Kidney capillary endothelial cell (primary cell): ENCODE results near the gene SLAMF8.

Source experiments
- DNase-seq: peaks from one replicate; pipeline ENCODE4 v3.0.0-alpha.2; 2018; ENCODE audit warnings: low spot score

SLAMF8 gene

GRCh38 chr1:159849626-159850366 lies 23.1 kb downstream of the SLAMF8 start:
- DNase-seq = peak; percentile 41

DNA sequence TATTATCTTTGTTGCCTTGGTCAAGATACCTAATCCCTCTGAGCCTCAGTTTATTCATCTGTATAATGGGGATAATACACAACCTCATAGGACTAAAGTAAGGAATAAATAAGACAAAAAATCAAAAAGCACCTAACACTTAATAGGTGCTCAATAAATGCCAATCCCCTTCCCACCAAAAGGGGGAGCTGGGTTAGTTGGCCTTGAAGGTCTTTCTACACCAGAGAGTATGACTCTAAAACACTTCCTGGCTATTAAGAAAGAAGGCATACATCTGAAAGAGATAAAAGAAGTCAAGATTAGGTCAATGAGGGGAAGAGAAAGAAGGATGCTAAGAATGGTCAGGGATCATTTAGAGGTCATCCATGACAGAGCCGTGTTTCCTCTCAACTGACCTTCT lies 24.7 kb downstream of the SLAMF8 start:
- no peak for DNase-seq

DNA sequence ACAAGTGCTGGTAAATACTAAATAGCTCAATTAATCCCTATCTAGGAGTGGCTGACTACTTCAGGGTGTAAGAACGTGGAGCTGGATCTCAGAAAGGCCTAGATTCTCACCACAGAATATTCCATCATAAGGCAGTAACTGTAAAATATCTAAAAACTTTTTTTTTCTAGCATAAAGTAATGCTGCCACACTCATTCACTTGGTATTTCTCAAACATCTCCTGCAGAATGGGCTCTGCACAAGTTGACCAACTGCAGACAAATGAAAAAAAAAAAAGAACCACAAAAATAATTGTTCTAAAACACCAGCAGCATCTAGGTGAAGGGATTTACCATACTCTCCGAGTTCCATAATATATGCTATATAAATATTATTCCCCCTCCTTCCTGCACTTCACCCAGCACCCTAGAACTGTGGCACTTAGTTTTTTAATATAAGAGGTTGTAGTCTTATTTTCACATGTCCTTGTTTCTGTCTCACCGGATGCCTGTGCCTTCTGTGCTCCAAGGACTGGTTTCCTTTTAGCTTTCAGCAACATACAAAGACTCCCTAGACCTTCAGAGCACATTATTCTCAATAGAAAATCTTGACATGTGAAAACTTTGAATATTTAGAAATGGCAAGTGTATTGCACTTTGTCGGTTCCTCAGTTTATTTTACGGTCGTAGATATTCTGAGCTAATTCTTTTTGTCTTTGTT lies 26.9 kb downstream of the SLAMF8 start:
- DNase-seq = peak; percentile 41

GRCh38 chr1:159854116-159854692 lies 27.5 kb downstream of the SLAMF8 start:
- DNase-seq = no peak

DNA sequence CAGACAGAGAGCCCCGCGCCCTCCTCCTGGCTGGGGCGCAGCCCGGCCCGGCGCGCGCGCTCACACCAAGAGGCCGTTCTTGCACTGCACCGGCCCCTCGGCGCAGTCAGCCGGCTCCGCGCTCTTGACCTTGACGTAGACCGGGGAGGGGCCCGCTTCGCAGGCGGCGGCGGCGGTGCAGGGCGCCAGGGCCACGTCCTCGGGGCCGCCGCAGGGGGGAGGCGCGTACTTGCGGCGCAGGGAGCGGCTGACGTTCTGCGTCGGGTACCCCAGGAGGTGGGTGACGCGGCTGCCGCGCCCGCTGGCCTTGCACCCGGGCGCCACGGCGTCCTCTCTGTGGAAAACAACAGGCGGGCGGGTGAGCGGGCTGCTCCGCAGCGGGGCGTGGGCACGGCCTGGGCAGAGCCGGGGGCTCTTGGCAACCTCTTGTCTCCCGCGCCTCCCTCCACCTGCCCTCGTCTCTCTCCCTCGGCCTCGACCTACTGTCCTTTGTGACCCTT lies 28.1 kb downstream of the SLAMF8 start:
- peak; percentile 62 for DNase-seq

DNA sequence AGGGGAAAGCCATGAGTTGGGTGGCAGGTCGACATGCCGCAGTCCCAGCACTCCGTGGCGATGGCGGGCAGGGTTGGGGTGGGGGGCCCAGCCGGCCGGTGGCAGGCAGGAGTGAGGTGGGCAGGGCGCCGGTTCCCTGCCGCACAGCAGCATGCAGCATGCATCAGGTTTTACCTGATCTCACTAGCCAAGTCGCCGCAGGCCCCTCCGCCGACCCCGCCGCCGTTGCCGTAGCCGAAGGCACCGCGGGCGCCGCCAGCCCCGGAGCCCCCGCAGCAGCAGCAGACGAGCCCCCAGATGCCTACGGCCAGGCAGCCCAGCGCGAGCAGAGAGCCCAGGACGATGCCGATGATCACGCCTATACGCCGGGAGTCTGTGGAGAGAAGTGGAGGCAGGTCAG lies 29.0 kb downstream of the SLAMF8 start:
- DNase-seq = no peak

DNA sequence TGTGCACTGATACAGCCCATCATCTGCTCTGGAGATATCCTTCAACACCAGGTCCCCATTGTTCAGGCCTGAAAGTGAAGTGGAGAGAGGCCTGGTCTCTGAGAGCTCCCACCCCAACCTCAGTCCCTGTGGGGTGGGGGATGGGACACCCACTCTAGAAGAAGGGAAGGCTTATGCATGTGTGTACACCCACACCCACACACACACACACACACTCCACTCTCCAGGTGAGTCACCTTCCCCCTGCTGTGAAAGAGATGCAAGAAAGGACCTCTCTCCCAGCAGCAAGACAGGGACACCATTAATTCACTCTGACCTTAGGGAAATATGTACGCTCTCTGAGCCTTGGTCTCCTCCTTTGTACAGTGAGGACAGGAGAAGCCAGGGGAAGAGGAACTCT lies 29.9 kb downstream of the SLAMF8 start:
- DNase-seq = no peak

- no peak for DNase-seq
Observed at GRCh38 chr1:159857889-159858288, 31.2 kb downstream of the SLAMF8 start.

- DNase-seq = no peak
Observed at GRCh38 chr1:159859767-159860322, 33.2 kb downstream of the SLAMF8 start.

- no peak for DNase-seq
Observed at GRCh38 chr1:159860456-159860855, 33.8 kb downstream of the SLAMF8 start.

DNA sequence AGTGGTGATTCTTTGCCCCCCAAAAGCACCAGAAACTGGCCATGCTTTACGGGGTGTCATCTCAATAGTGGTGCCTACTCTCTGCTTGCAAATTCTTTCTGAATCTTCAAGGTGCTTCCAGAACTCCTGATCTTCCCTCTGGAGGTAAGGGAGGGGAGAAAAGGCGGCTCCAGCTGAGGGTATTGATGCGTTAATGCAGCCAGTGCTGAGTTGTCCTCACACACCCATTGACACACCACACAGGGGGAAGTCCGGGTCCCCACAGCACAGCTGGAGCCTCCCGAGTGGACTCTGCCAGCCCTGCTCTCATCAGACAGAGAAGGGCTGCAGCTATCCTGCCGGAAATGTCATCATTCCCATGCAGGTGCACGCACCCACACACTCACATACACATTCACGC lies 34.5 kb downstream of the SLAMF8 start:
- no peak for DNase-seq

- no peak for DNase-seq
Observed at GRCh38 chr1:159862031-159862430, 35.4 kb downstream of the SLAMF8 start.

DNA sequence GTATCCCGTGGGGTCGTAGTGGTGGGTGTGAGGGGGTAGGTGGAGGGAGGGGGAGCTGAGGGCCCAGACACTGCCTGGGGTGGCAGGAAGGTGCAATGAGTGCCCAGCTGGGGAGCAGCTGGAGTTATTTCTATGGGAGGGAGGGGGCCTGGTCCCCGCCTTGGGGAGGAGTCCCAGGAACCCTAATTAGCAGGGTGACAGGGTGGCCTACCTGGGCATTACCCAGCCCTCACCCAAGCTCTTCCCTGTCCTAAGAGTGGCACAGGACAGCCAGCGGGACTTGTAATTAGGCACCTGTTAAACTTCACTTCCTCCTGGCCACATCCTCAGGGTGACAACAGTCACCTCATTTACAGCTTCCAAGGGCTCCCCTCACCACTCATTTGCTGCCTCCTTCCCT lies 35.9 kb downstream of the SLAMF8 start, which contains the start of gene VSIG8:
Gene VSIG8, minus strand, starts transcription at position 101 of the 400 bp plus-strand sequence. CDS start 136 bp downstream, outside the sequence.
- DNase-seq = no peak

- no peak for DNase-seq
Observed at GRCh38 chr1:159864262-159864661, 37.6 kb downstream of the SLAMF8 start.

- DNase-seq = no peak
Observed at GRCh38 chr1:159866066-159866465, 39.4 kb downstream of the SLAMF8 start.

DNA sequence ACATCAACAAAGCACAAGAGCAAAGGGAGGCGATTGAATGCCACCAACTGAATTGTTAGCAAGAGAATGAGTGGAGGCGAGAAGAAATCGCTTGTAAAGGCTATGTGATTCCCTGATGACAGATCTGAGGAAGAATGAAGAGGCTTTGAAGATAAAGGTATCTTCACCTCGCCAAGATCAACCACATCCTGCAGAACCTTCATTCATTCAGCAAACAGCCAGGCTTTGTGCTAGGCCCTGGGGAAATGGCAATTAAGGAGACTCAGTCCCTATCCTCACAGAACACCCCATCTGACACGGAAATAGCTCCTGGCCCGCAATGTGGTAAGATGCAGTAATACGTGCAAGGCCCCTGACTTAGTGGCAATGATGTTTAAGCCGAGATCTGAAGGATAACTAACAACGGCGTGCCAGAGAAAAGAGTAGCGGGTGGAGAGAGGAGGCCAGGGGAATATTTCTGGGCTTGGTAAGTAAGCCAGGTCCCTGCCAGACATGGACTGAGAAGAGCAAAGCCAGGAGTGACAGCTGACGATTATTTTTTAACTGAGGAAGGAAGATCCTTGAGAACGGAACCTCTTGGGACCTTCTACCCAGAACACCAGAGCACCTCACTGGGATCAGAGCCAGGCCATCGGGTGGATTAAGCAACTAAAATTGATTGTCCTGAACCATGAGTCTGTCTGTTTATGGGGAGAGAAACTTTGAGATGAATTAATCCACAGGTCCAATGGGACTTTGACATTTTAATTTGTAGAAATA lies 40.4 kb downstream of the SLAMF8 start:
- no peak for DNase-seq

- no peak for DNase-seq
Observed at GRCh38 chr1:159867664-159868026, 41.0 kb downstream of the SLAMF8 start.

DNA sequence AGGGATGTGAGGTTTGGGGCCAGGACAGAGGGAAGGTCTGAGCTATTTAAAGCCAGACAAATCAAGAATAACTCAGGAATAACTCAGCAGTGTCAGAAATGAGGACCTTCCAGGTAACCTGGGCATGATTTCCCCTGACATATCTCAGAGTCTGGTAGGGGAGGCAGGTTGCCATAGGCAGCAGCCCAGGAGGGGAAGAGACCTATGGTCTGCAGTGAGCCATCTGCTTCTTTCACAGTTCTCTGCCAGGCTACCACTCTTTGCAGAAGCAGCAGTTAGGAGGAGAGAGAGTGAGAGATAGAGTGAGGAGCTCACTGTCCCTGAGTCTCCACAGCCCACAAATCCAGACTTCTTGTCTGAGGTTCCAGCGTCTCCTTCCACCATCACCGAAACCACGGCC lies 42.1 kb downstream of the SLAMF8 start:
- DNase-seq = no peak

GRCh38 chr1:159869173-159869572 lies 42.5 kb downstream of the SLAMF8 start:
- DNase-seq = no peak

GRCh38 chr1:159869607-159870006 lies 42.9 kb downstream of the SLAMF8 start:
- no peak for DNase-seq

DNA sequence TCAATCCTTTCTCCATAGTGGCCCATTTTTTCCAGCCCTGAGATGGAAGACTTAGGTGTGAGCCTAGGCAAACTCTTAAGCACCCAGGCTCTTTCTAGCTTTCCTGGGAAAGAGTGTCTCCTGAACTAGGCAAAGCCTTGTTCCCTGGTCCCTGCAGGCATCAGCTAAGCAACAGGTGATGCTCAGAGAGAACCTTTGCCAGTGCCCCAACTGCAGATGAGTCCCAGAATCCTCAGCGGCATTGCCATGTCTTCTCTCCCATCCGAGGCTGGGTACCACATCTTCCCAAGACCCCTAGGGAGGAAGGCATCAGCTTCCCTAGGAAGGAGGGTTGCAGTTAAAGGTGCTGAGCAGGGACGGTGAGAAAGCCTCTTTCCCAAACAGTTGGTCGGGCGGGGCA lies 44.0 kb downstream of the SLAMF8 start:
- no peak for DNase-seq

- DNase-seq = no peak
Observed at GRCh38 chr1:159872891-159873290, 46.2 kb downstream of the SLAMF8 start.
